C4-2B (cell line): ENCODE results near the gene FLT4.

Experiments
- CTCF ChIP-seq: fragments of 450-650 bp; conservative IDR thresholded peaks from 2 replicates; pipeline ENCODE4 v1.5.1; 2017; ENCODE audit warnings: mild to moderate bottlenecking
- ZFX ChIP-seq: fragments of 450-650 bp; IDR thresholded peaks from 2 replicates; pipeline ENCODE4 v1.6.1; 2017

GRCh38 chr5:180631549-180632383 lies 17.6 kb downstream of the FLT4 start:
- no peak for TF ChIP-seq CTCF
- TF ChIP-seq ZFX: no peak
